Neutrophil (primary cell): ENCODE data around the gene ZNF514.
"Not testable (repeated sequence)": the region's sequence is repeated elsewhere in the genome, so short reads cannot be mapped to it uniquely, and the experiment has no call there.

Experiments
- H3K27ac ChIP-seq: fragments of 200-600 bp; sonication (generic); 2 replicates; pipeline ENCODE4 v1.5.1; 2016; ENCODE audit warnings: mild to moderate bottlenecking, moderate library complexity
- H3K27me3 ChIP-seq: fragments of 200-600 bp; sonication (generic); 2 replicates; pipeline ENCODE4 v1.6.0; 2016; ENCODE audit warnings: mild to moderate bottlenecking
- H3K36me3 ChIP-seq: fragments of 200-600 bp; sonication (generic); 2 replicates; pipeline ENCODE4 v1.5.1; 2017
- H3K4me1 ChIP-seq, 2 experiments: fragments of 200-600 bp in 1 of 2; sonication (generic) in 1 of 2; 1 replicate in 1 of 2; 2 replicates in 1 of 2; pipeline versions ENCODE4 v1.5.1 to v1.6.1; 2013 to 2016; ENCODE audit warnings: low read depth in 1 of 2, low read length in 1 of 2, mild to moderate bottlenecking in 1 of 2, moderate library complexity in 1 of 2; ENCODE audit not compliant: control insufficient read depth in 1 of 2, insufficient read depth in 1 of 2
- H3K4me3 ChIP-seq, 2 experiments: fragments of 200-600 bp in 1 of 2; sonication (generic) in 1 of 2; 1 replicate in 1 of 2; 2 replicates in 1 of 2; pipeline ENCODE4 v1.5.1; 2013 to 2016; ENCODE audit warnings: low read depth in 1 of 2, low read length in 1 of 2, mild to moderate bottlenecking in 1 of 2, moderate library complexity in 1 of 2
- H3K9me3 ChIP-seq: fragments of 200-600 bp; sonication (generic); 2 replicates; pipeline ENCODE4 v1.5.1; 2016
- TF ChIP-seq, protein P1 (sequence below): fragments of 200-600 bp; sonication (generic); IDR thresholded peaks from 2 replicates; pipeline ENCODE4 v1.5.1; 2016; ENCODE audit warnings: antibody characterized with exemption

ZNF514 gene

GRCh38 chr2:95110395-95110794, 49.3 kb downstream of the ZNF514 start:
- TF ChIP-seq, protein P1, sequence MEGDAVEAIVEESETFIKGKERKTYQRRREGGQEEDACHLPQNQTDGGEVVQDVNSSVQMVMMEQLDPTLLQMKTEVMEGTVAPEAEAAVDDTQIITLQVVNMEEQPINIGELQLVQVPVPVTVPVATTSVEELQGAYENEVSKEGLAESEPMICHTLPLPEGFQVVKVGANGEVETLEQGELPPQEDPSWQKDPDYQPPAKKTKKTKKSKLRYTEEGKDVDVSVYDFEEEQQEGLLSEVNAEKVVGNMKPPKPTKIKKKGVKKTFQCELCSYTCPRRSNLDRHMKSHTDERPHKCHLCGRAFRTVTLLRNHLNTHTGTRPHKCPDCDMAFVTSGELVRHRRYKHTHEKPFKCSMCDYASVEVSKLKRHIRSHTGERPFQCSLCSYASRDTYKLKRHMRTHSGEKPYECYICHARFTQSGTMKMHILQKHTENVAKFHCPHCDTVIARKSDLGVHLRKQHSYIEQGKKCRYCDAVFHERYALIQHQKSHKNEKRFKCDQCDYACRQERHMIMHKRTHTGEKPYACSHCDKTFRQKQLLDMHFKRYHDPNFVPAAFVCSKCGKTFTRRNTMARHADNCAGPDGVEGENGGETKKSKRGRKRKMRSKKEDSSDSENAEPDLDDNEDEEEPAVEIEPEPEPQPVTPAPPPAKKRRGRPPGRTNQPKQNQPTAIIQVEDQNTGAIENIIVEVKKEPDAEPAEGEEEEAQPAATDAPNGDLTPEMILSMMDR: no peak
- peaks cover 50% of the 10 kb centered on the region for H3K36me3 ChIP-seq
- H3K27ac ChIP-seq: no peak overlapping the region
- H3K4me3 ChIP-seq: no peak overlapping the region
- no peaks in the 10 kb centered on the region for H3K9me3 ChIP-seq
- H3K27me3 ChIP-seq: no peaks in the 10 kb centered on the region
- peaks cover 9 to 10% of the 10 kb centered on the region in 2 experiments for H3K4me1 ChIP-seq

DNA sequence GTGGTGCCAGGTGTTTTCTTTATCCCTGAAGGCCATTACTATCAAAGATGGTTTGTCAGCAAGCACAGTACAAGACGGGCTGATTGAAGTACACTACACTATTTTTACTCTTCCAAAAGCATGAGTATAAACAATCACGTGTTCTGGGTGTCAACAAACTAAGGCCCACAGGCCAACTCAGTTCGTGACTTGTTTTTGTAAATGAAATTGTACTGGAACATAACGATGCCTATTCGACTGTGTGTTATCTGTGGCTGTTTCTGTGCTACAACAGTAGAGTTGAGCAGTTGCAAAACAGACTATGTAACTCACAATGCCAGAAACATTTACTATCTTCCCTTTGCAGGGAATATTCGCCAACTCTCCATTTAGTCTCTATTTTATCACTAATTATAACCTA, 50.4 kb downstream of the ZNF514 start:
- Histone ChIP-seq H3K36me3 (peaks cover 61% of the 10 kb centered on the region), H3K27me3 (no peaks in the 10 kb centered on the region), H3K9me3 (no peaks in the 10 kb centered on the region), H3K4me3 (no peak overlapping the region), H3K4me1 (no peaks in the 10 kb centered on the region), H3K27ac (no peak overlapping the region)
- TF ChIP-seq, protein P1: no peak

GRCh38 chr2:95106081-95106480, 53.6 kb downstream of the ZNF514 start:
- H3K9me3 ChIP-seq: no peaks in the 10 kb centered on the region
- no peaks in the 10 kb centered on the region for H3K27me3 ChIP-seq
- no peak overlapping the region for H3K27ac ChIP-seq
- H3K4me3 ChIP-seq: no peak overlapping the region
- H3K36me3 ChIP-seq: peaks cover 81% of the 10 kb centered on the region
- H3K4me1 ChIP-seq: no peaks in the 10 kb centered on the region
- TF ChIP-seq, protein P1: no peak

- Histone ChIP-seq H3K4me3 (no peak overlapping the region), H3K4me1 (no peaks in the 10 kb centered on the region), H3K27me3 (no peaks in the 10 kb centered on the region), H3K36me3 (peaks cover 94% of the 10 kb centered on the region), H3K9me3 (no peaks in the 10 kb centered on the region), H3K27ac (no peak overlapping the region)
- TF ChIP-seq, protein P1: no peak
Measured at GRCh38 chr2:95104606-95105005, 55.0 kb downstream of the ZNF514 start.

- Histone ChIP-seq H3K27ac (no peak overlapping the region), H3K4me1 (no peaks in the 10 kb centered on the region), H3K27me3 (no peaks in the 10 kb centered on the region), H3K36me3 (peaks cover 64% of the 10 kb centered on the region), H3K4me3 (no peak overlapping the region), H3K9me3 (no peaks in the 10 kb centered on the region)
- TF ChIP-seq, protein P1: no peak
Measured at GRCh38 chr2:95099910-95100309, 59.7 kb downstream of the ZNF514 start.

GRCh38 chr2:95098273-95098672, 61.4 kb downstream of the ZNF514 start:
- H3K4me1 ChIP-seq, H3K4me3 ChIP-seq, H3K27me3 ChIP-seq, H3K9me3 ChIP-seq, H3K27ac ChIP-seq: not testable (repeated sequence)
- H3K36me3 ChIP-seq: peaks cover 51% of the 10 kb centered on the region
